Activated gamma-delta T cell (primary cell): Measurements from ENCODE around the gene AGAP5.

Experiments used
- DNase-seq: peaks from one replicate; lab custom pipeline; 2025; lab: John Stamatoyannopoulos, UW

AGAP5 gene

DNA sequence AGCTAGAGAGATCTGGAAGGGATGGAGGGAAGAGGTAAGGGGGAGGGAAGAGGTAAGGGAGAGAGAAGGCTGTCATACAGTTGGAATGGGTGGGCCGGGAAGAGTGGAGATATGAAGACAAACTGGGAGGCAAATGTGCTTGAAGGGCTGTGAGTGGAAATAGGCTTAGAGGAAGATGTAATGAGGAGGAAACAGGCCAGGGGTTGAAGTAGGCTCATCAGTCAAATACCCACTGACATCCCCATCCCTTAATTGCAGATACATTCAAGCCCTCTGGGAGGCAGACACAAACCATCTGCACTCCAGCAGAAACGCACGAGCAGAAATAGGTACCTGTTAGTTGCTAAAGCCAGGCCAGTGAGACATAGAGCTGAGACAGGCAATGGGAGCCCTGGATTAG lies 44.2 kb downstream of the AGAP5 start:
- DNase-seq = no peak

DNA sequence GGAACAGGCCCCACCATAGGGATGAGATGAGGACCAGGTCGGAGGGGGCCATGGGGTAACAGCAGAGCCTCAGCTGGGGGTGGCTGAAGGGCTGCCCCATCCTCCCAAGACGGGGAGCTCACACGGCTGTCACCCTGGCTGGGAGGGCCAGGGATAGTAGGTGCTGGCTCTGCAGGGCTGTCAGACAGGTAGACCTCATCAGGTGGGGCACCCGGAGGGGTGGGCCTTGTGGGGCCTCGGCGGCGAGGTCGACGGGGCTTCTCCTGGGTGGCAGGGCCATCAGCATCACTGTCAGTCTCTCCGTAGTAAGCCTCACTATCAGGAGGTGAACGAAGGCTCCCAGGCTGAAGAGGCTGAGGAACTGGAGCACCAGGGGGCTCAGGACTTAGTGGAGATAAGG lies 44.7 kb downstream of the AGAP5 start:
- DNase-seq = no peak

DNA sequence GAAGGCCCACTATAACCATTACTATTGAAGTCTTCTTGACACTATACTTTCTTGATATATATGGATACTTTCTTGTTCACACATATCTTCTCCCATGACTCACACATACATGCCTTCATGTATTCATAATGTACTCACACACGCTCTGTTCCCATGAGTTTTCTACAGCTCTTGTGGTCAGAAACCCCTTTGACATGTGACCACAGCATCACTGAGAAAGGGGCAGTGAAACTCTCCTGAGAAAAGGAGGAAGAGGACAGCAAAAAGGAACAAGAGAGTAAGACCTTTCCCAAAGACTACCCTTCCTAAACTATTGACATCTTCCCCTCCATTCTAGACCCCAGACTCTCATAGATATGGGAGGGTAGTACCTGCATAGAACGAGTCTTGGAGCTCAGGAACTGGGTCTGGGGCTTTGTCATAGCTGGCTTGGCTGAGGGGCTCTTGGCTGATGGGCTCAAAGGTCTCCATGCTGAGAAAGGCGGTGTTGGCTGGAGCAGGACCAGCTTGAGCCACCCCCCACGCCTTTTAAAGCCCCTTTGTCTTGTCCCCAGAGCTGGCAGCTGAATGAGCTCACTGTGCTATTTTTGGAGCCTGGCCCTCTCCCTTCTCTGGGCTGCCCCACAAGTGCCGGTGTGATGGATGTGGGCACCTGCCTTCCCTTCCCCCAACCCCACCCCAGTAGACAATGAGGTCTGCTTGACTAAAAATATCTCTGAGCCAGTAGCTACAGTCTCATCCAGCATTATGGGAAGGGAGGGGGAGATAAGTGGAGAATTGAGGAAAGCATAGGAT lies 47.2 kb downstream of the AGAP5 start:
- no peak for DNase-seq

DNA sequence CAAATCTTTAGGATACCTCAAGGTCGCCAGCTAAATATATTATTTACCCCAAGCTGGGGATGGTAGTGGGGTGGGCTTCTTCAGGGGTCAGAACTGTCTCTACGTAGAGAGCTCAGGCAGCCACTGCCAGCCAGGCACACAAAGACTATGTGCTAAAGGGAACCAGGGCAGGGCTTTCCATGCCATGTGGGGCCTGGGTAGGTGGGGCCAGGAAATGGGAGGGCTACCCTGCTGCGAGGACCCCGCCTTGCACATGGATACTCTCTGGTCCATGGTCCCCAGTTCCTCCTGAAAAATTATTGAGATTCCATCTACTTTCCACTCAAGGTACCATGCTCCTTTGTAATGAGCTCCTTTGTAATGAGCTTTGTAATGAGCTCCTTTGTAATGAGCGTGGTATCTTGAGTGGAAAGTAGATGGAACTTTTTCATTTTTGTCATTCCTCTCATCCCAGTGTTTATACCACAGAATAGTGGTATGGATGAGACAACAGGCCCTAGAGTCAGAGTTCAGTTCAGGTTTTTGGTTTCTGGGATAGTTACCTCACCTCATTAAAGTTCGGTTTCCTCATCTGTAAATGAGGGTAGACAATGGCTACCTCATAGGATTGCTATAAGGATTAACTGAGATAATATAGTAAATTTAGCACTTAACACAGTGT lies 47.9 kb downstream of the AGAP5 start:
- no peak for DNase-seq

DNA sequence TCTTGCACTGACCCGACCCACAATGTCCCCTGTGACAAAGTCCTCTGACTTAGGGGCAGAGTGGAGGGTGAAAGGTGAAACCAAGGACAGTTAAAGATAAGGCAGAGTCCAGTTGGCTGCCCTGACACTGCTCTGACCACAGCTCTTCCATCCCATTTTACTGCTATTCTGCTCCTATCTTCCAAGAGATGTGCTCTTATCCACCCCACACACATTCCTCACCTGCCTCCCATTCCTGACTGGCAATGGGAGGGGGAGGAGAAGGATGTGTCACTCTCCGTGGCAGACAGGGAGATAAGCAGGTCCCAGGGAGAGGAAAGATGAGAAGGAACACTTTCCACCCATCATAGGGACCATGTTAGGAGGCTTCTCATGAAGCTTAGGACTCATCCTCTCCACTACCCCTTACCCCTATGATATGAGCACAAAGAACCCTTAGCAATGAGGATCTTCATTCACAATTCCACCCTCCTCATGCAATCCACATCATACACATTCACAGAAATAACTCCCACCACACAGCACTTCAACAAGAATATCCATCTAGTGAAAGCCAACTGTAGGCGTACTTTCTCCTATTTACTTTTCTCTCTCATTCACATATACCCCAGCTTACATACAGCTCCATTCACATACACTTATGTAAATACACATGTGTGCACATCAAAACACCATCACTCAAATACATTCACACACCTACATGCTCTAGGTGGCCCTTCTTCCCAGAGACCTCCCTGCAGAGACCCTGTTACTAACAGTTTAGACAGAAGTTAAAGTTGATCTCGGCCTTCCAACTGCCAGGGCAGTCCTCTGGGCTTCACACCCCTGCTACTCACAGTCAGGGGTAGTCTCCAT lies 48.7 kb downstream of the AGAP5 start:
- DNase-seq = no peak

DNA sequence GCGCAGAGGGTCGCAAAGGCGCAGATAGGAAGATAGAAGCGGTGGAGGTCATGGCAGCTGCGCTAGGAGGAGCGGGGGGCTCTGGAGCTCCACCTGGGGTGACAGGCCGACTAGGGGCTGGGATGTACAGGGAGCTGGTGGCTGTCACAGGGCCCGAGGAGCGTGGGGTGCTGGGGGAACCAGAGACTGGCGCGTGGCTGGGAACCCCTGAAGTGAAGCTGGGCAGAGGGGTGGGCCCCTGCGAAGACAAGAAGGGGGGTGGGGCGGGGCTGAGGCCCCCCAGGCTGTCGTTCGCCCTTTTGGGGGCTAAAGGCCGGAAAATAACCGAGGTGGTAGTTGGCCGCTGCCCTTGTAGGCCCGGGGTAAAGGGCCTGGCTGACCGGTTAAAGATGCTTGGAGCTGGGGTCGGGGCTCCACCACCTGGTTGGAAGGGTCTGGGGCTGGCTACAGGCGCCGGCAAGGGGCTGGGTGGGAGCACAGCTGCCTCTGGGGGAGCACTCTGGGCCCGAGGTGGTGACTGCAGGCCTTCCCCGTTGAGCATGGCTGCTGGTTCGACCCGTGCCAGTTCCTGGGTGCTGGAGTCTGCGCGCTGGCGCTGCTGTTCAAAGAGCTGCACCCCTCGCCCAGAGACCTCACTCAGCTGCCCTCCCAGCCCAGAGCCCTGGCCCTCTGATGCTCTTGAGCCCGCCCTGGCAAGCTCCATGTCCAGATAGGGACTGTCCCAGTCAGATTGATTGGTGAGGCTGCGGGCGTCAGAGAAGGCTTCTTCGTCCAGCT lies 49.8 kb downstream of the AGAP5 start:
- no peak for DNase-seq

DNA sequence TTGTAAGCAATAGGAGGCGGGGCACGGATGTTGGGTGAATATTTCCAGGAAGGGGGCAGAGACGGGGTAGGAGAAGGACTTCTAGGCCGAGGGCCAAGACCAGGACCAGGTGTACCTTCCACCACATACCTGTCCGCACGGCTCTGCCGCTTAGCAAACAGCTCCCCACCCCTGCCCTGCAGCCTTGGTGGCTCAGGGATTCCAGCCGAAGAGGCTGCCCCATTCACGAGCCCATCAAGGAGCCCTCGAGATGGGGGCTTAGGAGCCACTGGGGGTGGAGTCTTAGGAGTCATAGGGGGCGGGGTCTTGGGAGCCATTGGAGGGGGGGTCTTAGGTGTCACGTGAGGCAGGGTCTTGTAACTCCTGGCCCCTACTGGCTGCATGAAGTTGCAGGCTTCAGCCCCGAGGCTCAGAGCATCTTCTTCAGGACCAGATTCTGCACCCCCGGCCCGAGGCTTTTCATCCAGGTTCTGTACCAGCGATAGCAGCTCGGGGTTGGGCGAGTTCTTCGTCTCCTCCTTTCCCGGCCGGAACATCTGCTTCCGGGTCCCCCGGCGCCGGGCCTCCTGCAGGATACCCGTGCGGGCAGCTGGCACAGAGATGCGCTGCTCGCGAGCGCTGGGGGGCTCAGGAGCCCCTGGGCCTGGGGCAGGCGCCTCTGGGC lies 50.6 kb downstream of the AGAP5 start:
- no peak for DNase-seq

DNA sequence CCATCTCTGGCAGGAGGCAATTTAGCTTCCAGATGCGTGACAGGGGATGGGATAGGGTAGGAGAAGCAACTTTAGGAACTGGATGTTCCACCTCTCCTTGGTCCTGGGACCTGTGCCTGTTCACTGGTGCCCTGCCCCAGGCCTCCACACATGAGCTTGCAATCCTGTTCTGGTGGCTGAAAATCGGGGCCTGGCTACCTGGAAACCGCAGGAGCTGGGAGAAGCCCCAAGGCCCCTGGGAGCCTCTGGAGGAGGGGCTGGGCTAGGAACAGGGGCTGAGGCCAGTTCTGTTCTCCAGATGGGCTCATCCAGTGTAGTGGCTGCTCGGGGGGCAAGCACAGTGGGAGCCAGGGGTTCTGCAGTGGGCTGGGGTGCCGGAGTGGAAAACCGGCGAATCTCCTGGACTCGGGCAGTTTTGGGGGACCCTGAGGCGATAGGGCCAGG lies 51.3 kb downstream of the AGAP5 start:
- DNase-seq = no peak

DNA sequence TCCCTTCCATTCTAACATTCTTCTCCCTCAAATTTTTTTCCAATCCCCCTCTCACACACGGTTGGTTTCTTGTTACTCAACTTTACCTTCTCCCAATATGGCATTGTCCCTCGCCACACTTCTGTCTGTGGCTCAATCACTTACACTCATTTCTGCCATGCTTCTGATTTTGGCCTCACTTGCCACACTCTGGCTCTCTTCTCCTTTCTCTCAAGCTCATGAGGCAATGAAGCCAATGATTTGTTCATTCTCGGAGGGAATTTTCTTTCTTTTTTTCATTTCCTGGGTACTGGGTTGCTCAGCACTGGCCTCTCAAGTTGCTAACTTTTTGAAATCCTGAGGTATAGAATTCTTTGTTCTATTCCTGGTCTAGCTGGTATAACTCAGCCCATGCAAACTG lies 52.7 kb downstream of the AGAP5 start:
- DNase-seq = no peak

DNA sequence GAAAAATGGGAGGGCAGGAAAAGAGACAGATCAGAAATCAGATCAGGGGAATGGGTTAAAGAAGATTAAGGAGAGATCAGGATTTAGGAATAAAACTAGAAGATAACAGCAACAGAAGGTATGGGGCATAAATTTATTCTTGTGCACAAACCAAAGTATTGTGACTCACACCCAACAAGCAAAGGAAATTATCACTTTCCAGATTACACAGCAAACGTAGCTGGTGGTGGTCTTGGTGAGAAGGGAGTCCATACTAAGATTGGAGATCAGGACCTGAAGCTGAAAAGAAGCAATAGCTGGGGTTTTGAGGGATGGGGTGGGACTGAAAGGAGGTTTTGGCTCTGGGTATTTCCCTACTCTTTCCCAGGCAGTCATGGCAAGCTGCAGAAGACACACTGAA lies 53.1 kb downstream of the AGAP5 start:
- no peak for DNase-seq

DNA sequence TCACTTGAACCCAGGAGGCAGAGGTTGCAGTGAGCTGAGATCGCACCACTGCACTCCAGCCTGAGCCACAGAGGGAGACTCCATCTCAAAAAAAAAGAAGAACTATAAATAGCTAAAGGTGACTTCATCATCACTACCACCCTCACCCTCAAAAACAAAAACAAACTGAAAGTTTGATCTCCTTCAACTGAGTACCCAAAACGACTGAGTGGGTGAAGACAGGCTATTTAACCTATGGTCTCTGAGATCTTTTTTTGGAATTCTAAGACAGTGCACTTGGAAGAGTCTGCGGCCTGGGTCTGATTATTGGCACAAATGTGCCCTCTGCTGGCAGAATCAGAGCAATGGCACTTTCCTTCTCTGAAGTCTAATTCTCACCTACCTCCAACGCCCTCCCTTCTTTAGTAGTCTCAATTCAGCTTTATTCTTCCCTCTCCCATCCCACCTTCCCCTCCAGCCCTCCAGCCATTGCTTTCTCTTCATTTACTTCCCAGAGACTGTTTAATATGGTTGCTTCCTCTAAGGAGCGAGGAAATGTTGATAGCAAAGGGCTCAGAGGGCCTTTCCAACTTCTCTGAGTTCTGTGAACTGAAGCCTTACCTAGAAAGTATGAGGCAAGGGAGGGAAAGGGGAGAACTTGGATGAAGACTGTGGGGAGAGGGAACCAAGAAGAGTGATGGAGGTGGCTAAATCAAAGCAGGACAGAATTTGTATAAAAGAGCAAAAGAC lies 53.7 kb downstream of the AGAP5 start:
- no peak for DNase-seq

DNA sequence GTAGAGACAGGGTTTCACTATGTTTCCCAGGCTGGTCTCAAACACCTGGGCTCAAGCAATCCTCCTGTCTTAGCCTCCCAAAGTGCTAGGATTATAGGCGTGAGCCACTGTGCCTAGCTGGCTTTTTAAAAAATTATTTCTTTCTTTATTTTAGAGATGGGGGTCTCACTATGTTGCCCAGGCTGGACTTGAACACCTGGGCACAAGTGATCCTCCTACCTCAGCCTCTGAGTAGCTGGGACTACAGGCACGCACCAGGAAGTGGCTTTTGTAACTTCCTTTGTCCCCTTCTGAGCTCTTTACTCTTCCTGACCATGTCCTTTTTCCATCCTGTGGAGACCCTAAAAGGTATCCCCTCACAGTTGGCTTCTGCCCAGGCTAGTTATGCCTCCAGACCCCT lies 54.5 kb downstream of the AGAP5 start:
- DNase-seq = no peak

DNA sequence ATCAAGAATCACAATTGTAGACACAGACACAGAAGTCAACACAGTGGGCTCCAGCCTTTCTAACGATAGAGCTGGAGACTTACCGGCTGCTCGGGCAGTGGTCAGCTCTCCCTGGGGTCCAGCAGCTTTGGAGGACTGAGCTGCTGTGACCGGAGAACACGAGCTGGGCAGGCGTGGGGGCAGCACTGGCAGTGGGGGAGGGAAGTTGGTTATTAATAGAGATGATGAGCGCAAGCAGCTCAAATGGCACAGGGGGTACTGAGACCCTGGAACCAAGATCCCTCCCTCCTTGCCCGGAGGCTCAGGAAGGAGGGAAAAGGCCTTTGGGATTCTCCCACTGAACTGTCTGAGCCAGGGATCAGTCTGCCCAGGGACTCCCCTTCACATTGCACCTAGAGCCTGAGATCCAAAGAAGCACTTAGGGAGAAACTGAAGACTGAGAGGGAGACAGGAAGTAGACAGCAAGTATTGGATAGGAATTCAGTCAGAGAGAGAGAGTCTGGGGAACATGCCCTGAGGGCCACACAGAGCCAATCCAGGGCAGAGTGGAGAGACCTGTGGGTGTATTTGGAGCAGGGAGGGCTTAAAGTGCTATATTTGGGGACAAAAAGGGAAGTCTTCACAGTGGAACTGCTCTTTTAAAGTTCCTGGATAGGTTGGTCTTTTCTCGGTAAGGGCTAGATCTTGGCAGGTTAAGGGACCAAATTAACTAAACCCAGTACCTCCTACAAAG lies 56.4 kb downstream of the AGAP5 start, which contains the start of gene MYOZ1:
Gene MYOZ1, minus strand, starts transcription at position 147 of the 733 bp plus-strand sequence. CDS start 1,457 bp downstream, outside the sequence.
- no peak for DNase-seq

DNA sequence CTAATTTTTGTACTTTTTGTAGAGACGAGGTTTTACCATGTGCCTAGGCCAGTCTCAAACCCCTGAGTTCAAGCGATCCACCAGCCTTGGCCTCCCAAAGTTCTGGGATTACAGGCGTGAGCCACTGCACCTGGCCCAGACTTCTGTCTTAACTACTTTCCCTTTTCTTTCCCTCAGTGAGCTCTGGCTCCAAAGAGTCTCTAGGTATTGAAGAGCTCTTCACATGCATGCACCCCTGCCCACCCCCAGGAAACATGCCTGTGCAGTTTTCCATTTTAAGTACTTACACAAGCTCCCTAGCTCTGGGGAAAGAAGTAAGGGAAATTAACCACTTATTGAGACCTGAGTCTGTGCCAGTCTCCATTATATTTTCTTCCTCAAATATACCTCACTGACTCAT lies 58.6 kb downstream of the AGAP5 start:
- no peak for DNase-seq

DNA sequence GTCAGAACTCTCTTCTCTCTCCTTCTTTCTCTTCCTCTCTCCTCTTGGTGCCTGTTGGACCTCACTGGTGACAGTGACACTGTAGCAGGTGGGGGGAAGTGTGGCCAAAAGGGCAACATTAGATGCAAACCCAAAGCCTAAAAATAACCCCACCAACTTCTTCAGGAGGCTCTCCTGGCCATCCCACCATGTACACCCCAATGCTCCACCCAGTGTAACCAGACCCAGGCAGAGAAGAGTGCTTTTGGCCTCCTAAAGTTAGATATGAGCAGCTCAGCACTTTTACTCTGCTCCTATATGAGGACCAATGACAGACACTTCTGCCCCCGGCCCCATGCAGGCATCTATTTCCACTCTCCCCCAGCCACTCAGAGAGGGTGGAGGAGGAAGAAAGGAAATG lies 62.1 kb downstream of the AGAP5 start:
- DNase-seq = no peak

DNA sequence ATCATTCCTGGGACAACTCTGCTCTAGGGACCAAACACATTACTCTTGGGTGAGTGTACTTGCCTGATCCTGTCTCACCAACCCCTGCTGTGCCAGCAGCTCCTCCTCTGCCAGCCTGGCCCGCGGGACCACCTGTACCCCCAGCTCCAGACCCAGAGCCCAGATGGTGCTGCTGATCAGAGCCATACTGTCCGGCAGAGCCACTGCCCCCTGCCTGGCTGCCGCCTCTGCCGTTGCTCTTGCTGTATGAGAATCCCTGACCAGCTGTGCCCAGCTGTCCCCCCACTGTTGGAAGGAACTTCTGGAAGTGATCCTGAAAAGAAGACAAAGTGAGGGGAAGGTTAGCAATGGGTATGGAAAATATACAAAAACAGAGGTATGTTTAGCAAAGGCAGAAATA lies 63.5 kb downstream of the AGAP5 start:
- DNase-seq = no peak

DNA sequence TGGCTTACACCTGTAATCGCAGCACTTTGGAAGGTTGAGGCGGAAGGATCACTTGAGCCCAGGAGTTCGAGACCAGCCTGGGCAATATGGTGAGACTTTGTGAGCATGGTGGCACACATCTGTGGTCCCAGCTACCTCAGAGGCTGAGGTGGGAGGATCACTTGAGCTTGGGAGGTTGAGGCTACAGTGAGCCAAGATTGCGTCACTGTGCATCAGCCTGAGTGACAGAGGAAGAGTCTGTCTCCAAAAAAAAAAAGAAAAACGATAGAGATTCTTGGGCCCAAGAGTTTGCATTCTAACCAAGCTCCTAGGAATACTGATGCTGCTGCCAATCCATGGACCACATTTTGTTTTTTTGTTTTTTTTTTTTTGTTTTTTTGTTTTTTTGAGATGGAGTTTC lies 68.7 kb downstream of the AGAP5 start:
- DNase-seq = no peak

DNA sequence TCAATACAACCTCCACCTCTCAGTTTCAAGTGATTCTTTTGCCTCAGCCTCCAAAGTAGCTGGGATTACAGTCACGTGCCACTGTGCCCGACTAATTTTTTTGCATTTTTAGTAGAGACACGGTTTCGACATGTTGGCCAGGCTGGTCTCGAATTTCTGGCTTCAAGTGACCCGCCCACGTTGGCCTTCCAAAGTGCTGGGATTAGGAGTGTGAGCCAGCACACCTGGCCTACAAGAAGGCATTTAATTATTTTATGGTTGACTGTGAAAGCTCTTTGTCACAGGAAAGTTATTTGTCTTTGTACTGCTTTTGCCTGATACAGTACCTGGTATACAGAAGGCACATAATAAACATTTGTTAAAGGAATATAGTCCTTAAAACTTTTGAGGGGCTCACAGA lies 69.5 kb downstream of the AGAP5 start:
- DNase-seq = no peak

DNA sequence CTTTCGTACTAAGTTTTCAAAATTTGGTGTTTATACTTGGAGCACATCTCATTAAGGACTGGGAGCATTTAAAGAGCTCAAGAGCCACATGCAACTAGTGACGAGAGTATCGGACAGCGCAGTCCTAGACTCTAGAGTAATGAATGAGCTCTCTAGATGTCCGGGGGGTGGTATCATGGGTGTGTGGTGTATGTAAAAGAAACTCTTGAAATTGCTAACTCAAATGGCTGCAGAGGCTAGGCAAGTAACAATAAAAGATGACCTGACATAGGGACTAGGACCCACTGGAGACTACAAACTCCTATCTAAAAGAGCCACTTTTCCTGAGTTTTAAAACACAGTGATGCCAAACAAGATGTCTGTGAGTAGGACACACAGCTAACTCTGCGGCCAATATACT lies 70.6 kb downstream of the AGAP5 start:
- no peak for DNase-seq
